GM23338 (cell line): ENCODE data around the gene OSER1.

ENCODE experiments used
- CREB1 ChIP-seq: fragments of 250-450 bp; sonication (Bioruptor Pico); IDR thresholded peaks from 2 replicates; pipeline ENCODE4 v1.5.0; 2020; ENCODE audit warnings: low read depth, mild to moderate bottlenecking, moderate library complexity
- CTCF ChIP-seq, 2 experiments: fragments of 200-600 bp in 1 of 2; sonication (generic) in 1 of 2; conservative IDR thresholded peaks; 2 replicates each; pipeline versions ENCODE4 v1.5.1 to v1.6.1; 2016 to 2017; ENCODE audit warnings: antibody characterized with exemption in 2 of 2, low read depth in 2 of 2, mild to moderate bottlenecking in 2 of 2, moderate library complexity in 1 of 2
- EZH2 ChIP-seq: fragments of 200-600 bp; sonication (generic); IDR thresholded peaks from one replicate; pipeline ENCODE4 v1.8.0; 2017; ENCODE audit warnings: antibody characterized with exemption, mild to moderate bottlenecking, low read depth; ENCODE audit not compliant: unreplicated experiment
- EZH2phosphoT487 ChIP-seq: fragments of 200-600 bp; sonication (generic); IDR thresholded peaks from one replicate; pipeline ENCODE4 v1.8.1; 2018; ENCODE audit warnings: antibody characterized with exemption; ENCODE audit not compliant: unreplicated experiment
- JUNB ChIP-seq: IDR thresholded peaks from one replicate; pipeline ENCODE4 v1.6.1; 2016; ENCODE audit warnings: antibody characterized with exemption; ENCODE audit not compliant: unreplicated experiment
- POLR2AphosphoS5 ChIP-seq: IDR thresholded peaks from 2 replicates; pipeline ENCODE4 v1.6.1; 2016; ENCODE audit warnings: antibody characterized with exemption, low read depth
- REST ChIP-seq: IDR thresholded peaks from one replicate; pipeline ENCODE4 v1.6.1; 2018; ENCODE audit warnings: antibody characterized with exemption; ENCODE audit not compliant: unreplicated experiment
- ZNF462 ChIP-seq: fragments of 250-450 bp; sonication (Bioruptor Pico); IDR thresholded peaks from 2 replicates; pipeline ENCODE4 v1.5.0; 2020; ENCODE audit warnings: mild to moderate bottlenecking, moderate library complexity

- no peak for TF ChIP-seq REST
- no peak for TF ChIP-seq EZH2phosphoT487
- TF ChIP-seq CTCF (conservative IDR thresholded peaks at IDR 0.05; ENCODE audit: low read depth in 2 of 2), result no peak
- no peak for TF ChIP-seq EZH2
- TF ChIP-seq POLR2AphosphoS5, result no peak
- no peak for TF ChIP-seq CREB1
- TF ChIP-seq ZNF462, result no peak
- no peak for TF ChIP-seq JUNB
These were observed 36.7 kb downstream of the OSER1 start for GRCh38 chr20:44173846-44174245.
